Measurements from ENCODE around the gene CLDN11. TPM values are rescaled to one million over a fixed set of nuclear protein-coding genes. Genes with fewer than 3 reads are reported as not detected.

Gene CLDN11
- total RNA-seq, 2 donors from 2014 or later, result 9.0 to 15.8 TPM

GRCh38 chr3:170421758-170422157, 3.1 kb downstream of the CLDN11 start:
- TF ChIP-seq CTCF (IDR thresholded peaks at IDR 0.05), result no peak

GRCh38 chr3:170423001-170423615, 4.4 kb downstream of the CLDN11 start:
- peaks cover 0 to 24% of the 10 kb centered on the region in 2 donors for H3K4me1 ChIP-seq
- H3K4me3 ChIP-seq, result no peak overlapping the region
- DNase-seq (ENCODE audit: low spot score), result no peak
- H3K27ac ChIP-seq, result no peak overlapping the region
- TF ChIP-seq CTCF (IDR thresholded peaks at IDR 0.05), result no peak
- H3K27me3 ChIP-seq, result peaks cover 0 to 4% of the 10 kb centered on the region in 2 donors
- no peaks in the 10 kb centered on the region for H3K36me3 ChIP-seq
- H3K9me3 ChIP-seq, result no peaks in the 10 kb centered on the region

More at GRCh38 chr3:170421758-170422157, 3.1 kb downstream of the CLDN11 start:
- Histone ChIP-seq H3K36me3 (no peaks in the 10 kb centered on the region), H3K27me3 (peaks cover 0 to 4% of the 10 kb centered on the region in 2 donors), H3K4me1 (peaks cover 0 to 25% of the 10 kb centered on the region in 2 donors), H3K9me3 (no peaks in the 10 kb centered on the region), H3K4me3 (peak overlapping the region in 1 of 2 donors; percentile 57), H3K27ac (peak overlapping the region; percentile 29 to 67)
- DNase-seq (ENCODE audit: low spot score), result no peak

- TF ChIP-seq CTCF (IDR thresholded peaks at IDR 0.05), result no peak
- H3K27ac ChIP-seq, result no peak overlapping the region
These were observed 6.2 kb downstream of the CLDN11 start for GRCh38 chr3:170424879-170425278.

GRCh38 chr3:170425491-170426239, 7.0 kb downstream of the CLDN11 start:
- Histone ChIP-seq H3K9me3 (no peaks in the 10 kb centered on the region), H3K36me3 (no peaks in the 10 kb centered on the region), H3K4me1 (peaks cover 0 to 4% of the 10 kb centered on the region in 2 donors), H3K4me3 (no peak overlapping the region), H3K27ac (no peak overlapping the region), H3K27me3 (no peaks in the 10 kb centered on the region)
- TF ChIP-seq CTCF (IDR thresholded peaks at IDR 0.05), result no peak
- no peak for DNase-seq (ENCODE audit: low spot score)

More at GRCh38 chr3:170424879-170425278, 6.2 kb downstream of the CLDN11 start:
- Histone ChIP-seq H3K27me3 (no peaks in the 10 kb centered on the region), H3K9me3 (no peaks in the 10 kb centered on the region), H3K36me3 (no peaks in the 10 kb centered on the region), H3K4me3 (no peak overlapping the region), H3K4me1 (peaks cover 0 to 6% of the 10 kb centered on the region in 2 donors)
- no peak for DNase-seq (ENCODE audit: low spot score)

- H3K4me1 ChIP-seq, result peaks cover 0 to 1% of the 10 kb centered on the region in 2 donors
- H3K36me3 ChIP-seq, result no peaks in the 10 kb centered on the region
- H3K27me3 ChIP-seq, result no peaks in the 10 kb centered on the region
- H3K9me3 ChIP-seq, result no peaks in the 10 kb centered on the region
- no peak overlapping the region for H3K4me3 ChIP-seq
- no peak overlapping the region for H3K27ac ChIP-seq
- TF ChIP-seq CTCF (IDR thresholded peaks at IDR 0.05), result no peak
- no peak for DNase-seq (ENCODE audit: low spot score)
These were observed 7.7 kb downstream of the CLDN11 start for GRCh38 chr3:170426240-170426797.
